ENCODE data around the gene LYPD6B. TPM values are rescaled to one million over a fixed set of nuclear protein-coding genes. Genes with fewer than 3 reads are reported as not detected.

LYPD6B gene
- polyA plus RNA-seq, 3 donors from 2014 or later, result not detected

- Mint-ChIP-seq H3K27me3 (ENCODE audit: low read depth in 3 of 3) (peaks cover 0 to 8% (median 0%) of the 10 kb centered on the region in 3 donors), H3K4me3 (no peak overlapping the region), H3K27ac (no peak overlapping the region), H3K9me3 (peaks cover 0 to 4% (median 0%) of the 10 kb centered on the region in 6 donors), H3K4me1 (no peaks in the 10 kb centered on the region), H3K36me3 (no peaks in the 10 kb centered on the region)
- no peak for DNase-seq
These were observed 24.7 kb downstream of the LYPD6B start for GRCh38 chr2:149063177-149063576.

DNA sequence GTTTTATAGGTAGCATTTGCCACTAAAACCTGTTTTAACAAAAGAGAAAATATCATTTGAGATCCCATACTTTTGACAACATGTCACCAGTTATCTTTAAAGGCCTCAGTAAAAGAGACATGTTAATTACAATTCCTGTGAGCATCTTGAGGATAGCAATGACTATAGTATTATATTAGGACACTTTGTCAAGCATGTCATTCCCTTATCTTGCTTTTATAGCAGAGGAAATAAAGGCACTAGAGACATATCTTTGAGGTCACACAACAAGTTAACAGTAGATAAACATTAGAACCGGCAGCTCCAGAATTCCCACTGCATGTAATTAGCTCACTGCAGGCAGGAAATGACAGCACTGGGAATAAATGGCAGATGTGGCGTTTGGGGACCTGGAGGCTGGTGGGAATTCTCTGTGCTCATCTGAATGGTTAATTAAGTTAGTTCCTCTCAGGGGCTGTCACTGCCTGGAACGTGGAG is 25.9 kb downstream of the LYPD6B start:
- Mint-ChIP-seq H3K4me1 (peaks cover 0 to 5% of the 10 kb centered on the region in 2 donors), H3K27ac (no peak overlapping the region), H3K27me3 (ENCODE audit: low read depth in 3 of 3) (peaks cover 0 to 12% (median 0%) of the 10 kb centered on the region in 3 donors), H3K9me3 (peaks cover 0 to 2% (median 0%) of the 10 kb centered on the region in 6 donors), H3K36me3 (no peaks in the 10 kb centered on the region), H3K4me3 (no peak overlapping the region)
- DNase-seq, result no peak

- no peaks in the 10 kb centered on the region for H3K36me3 Mint-ChIP-seq
These were observed 26.5 kb downstream of the LYPD6B start for GRCh38 chr2:149064856-149065630.

GRCh38 chr2:149068225-149068995 is 29.9 kb downstream of the LYPD6B start:
- Mint-ChIP-seq H3K4me3 (no peak overlapping the region), H3K36me3 (no peaks in the 10 kb centered on the region), H3K9me3 (peaks cover 0 to 4% (median 0%) of the 10 kb centered on the region in 6 donors), H3K4me1 (peaks cover 0 to 11% of the 10 kb centered on the region in 2 donors), H3K27ac (no peak overlapping the region), H3K27me3 (ENCODE audit: low read depth in 3 of 3) (peaks cover 0 to 12% (median 3%) of the 10 kb centered on the region in 3 donors)
- DNase-seq, result no peak

More at GRCh38 chr2:149064856-149065630, 26.5 kb downstream of the LYPD6B start:
- no peak overlapping the region for H3K27ac Mint-ChIP-seq
- peaks cover 0 to 11% of the 10 kb centered on the region in 2 donors for H3K4me1 Mint-ChIP-seq
- peaks cover 0 to 12% (median 0%) of the 10 kb centered on the region in 3 donors for H3K27me3 Mint-ChIP-seq (ENCODE audit: low read depth in 3 of 3)
- peaks cover 0 to 3% (median 0%) of the 10 kb centered on the region in 6 donors for H3K9me3 Mint-ChIP-seq
- no peak for DNase-seq
- no peak overlapping the region for H3K4me3 Mint-ChIP-seq

DNA sequence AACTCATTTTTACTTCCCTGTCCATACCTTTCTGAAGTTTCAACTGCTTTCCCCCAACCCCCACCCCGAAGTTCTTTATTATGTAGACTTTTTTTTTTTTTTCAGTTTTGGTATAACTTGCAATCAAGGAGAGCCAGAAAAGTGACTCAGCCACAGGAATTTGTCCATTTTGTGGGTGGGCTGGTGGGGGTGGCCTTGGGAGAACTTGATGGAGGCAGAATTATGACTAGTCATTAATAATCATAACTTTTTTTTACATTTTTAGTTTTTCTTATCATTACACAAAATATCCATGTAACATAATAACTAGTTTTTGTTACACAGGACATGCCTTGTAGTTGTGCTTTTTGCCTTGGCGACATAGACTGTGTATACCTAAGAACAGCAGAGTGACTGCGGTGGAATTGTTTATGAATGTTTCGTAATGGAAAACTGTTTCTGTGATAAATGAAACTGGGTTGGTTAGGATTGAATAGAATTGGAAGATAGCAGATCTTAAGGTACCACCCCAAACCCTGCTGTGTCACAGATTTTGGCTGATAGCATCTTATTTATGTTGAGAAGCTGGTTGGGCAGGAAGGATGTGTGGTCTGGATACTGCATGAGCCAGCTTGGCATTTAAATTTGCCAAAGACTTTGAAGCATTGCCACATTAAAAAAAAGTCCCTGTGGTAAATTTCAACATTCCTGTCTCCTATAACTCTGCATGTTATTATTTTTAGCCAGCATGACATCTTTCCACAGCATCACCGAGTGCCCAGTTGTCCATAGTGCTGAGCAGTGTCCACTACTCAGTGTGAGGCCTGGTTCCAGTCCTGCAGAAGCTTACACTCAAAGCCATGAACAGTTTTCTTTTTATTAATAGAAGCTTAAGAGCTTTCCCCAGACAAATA is 30.7 kb downstream of the LYPD6B start:
- peaks cover 0 to 12% (median 3%) of the 10 kb centered on the region in 3 donors for H3K27me3 Mint-ChIP-seq (ENCODE audit: low read depth in 3 of 3)
- no peak overlapping the region for H3K4me3 Mint-ChIP-seq
- H3K27ac Mint-ChIP-seq, result no peak overlapping the region
- peaks cover 0 to 4% (median 0%) of the 10 kb centered on the region in 6 donors for H3K9me3 Mint-ChIP-seq
- DNase-seq, result no peak
- H3K4me1 Mint-ChIP-seq, result peaks cover 0 to 11% of the 10 kb centered on the region in 2 donors
- no peaks in the 10 kb centered on the region for H3K36me3 Mint-ChIP-seq

- Mint-ChIP-seq H3K4me1 (peaks cover 0 to 11% of the 10 kb centered on the region in 2 donors), H3K4me3 (no peak overlapping the region), H3K36me3 (no peaks in the 10 kb centered on the region), H3K27ac (no peak overlapping the region), H3K27me3 (ENCODE audit: low read depth in 3 of 3) (peaks cover 0 to 6% (median 4%) of the 10 kb centered on the region in 3 donors), H3K9me3 (peaks cover 0 to 4% (median 0%) of the 10 kb centered on the region in 6 donors)
- DNase-seq, result no peak
These were observed 32.3 kb downstream of the LYPD6B start for GRCh38 chr2:149070681-149071320.

DNA sequence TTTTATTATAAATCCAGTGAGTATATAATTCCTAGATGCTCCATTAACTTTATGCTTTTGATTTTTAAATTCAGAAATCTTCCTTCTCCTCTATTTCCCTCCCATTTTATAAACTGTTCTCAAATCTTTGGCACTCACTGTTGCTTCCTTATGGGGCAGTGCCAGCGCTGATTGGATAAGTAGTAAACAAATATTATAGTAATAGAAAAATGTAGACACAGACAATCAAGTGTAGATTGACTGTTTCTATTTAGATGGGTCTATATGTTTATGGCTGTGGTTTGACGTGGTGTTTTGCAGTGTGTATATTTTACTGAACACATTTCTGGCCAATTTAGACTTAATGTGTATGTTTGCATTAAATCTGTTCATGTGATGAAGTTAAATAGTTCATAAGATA is 36.6 kb downstream of the LYPD6B start:
- no peak overlapping the region for H3K27ac Mint-ChIP-seq
- peaks cover 0 to 5% (median 0%) of the 10 kb centered on the region in 3 donors for H3K27me3 Mint-ChIP-seq (ENCODE audit: low read depth in 3 of 3)
- no peaks in the 10 kb centered on the region for H3K4me1 Mint-ChIP-seq
- DNase-seq, result no peak
- H3K36me3 Mint-ChIP-seq, result no peaks in the 10 kb centered on the region
- peaks cover 0 to 2% (median 0%) of the 10 kb centered on the region in 6 donors for H3K9me3 Mint-ChIP-seq
- H3K4me3 Mint-ChIP-seq, result no peak overlapping the region

DNA sequence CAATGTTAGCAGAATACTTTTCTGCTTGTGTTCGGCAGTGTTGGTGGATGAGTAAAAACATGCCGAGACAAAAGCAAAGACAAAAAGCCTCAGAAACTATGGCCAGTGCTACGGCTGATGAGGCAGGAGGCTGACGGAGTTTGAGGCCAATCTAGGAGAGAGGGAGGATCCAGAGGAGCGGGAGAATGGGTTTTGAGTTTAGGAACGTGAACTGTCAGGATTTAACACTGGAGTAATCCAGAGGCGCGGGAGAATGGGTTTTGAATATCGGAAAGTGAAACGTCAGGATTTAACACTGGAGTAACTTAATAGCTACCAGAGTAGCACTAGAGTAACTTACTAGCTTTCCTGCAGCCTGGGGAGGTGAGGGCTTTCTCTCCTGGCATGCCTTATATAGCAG is 37.4 kb downstream of the LYPD6B start:
- Mint-ChIP-seq H3K27me3 (ENCODE audit: low read depth in 3 of 3) (peaks cover 0 to 5% (median under 1%) of the 10 kb centered on the region in 3 donors), H3K4me3 (no peak overlapping the region), H3K4me1 (no peaks in the 10 kb centered on the region), H3K36me3 (no peaks in the 10 kb centered on the region), H3K27ac (no peak overlapping the region), H3K9me3 (peaks cover 0 to 2% (median 0%) of the 10 kb centered on the region in 6 donors)
- DNase-seq, result no peak

- Mint-ChIP-seq H3K9me3 (peaks cover 0 to 2% (median 0%) of the 10 kb centered on the region in 6 donors), H3K27me3 (ENCODE audit: low read depth in 3 of 3) (peaks cover 0 to 2% (median 2%) of the 10 kb centered on the region in 3 donors), H3K4me1 (no peaks in the 10 kb centered on the region), H3K27ac (no peak overlapping the region), H3K36me3 (no peaks in the 10 kb centered on the region), H3K4me3 (no peak overlapping the region)
- no peak for DNase-seq
These were observed 38.4 kb downstream of the LYPD6B start for GRCh38 chr2:149076863-149077412.

DNA sequence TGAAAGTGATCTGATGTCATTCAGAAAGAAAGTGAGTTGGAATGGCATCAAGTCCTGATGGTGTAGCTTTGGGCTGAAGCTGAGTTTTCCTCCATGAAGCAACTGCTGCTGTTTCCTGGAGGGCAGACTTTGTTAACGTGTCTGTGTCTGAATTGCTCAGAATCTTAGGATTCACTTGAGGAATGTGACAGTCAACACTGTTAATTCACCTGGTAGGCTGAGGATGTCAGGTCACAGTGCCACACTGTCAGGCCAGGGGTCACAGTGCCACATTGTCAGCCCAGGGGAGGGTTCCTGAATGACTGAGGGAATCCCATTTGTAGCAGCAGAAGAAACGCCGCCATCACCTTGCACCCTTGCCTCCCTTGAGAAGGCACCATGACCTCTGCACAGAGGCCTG is 39.4 kb downstream of the LYPD6B start:
- no peaks in the 10 kb centered on the region for H3K4me1 Mint-ChIP-seq
- H3K27ac Mint-ChIP-seq, result no peak overlapping the region
- DNase-seq, result no peak
- H3K9me3 Mint-ChIP-seq, result no peaks in the 10 kb centered on the region
- no peak overlapping the region for H3K4me3 Mint-ChIP-seq
- no peaks in the 10 kb centered on the region for H3K36me3 Mint-ChIP-seq
- H3K27me3 Mint-ChIP-seq (ENCODE audit: low read depth in 3 of 3), result peaks cover 0 to 2% (median 2%) of the 10 kb centered on the region in 3 donors

DNA sequence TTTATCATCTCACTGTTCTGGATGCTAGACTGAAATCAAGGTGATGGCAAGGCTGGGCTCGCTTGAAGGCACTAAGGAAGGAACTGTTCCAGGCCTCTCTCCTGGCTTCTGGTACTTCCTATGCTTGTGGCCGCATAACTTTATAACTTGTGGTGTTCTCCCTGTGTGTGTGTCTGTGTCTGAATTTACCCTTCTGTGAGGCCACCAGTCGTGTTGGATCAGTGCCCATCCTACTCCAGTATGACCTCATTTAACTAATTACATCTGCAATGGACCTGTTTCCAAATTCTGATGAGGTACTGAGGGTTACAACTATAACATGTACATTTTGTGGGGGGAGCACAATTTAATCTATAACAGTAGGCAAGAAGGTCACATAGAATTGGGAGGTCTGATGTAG is 41.6 kb downstream of the LYPD6B start:
- no peaks in the 10 kb centered on the region for H3K36me3 Mint-ChIP-seq
- H3K27me3 Mint-ChIP-seq (ENCODE audit: low read depth in 3 of 3), result peaks cover 0 to 3% (median 2%) of the 10 kb centered on the region in 3 donors
- no peak overlapping the region for H3K27ac Mint-ChIP-seq
- H3K4me1 Mint-ChIP-seq, result no peaks in the 10 kb centered on the region
- no peak overlapping the region for H3K4me3 Mint-ChIP-seq
- DNase-seq, result no peak
- no peaks in the 10 kb centered on the region for H3K9me3 Mint-ChIP-seq

GRCh38 chr2:149080971-149081370 is 42.5 kb downstream of the LYPD6B start:
- H3K36me3 Mint-ChIP-seq, result no peaks in the 10 kb centered on the region
- H3K27me3 Mint-ChIP-seq (ENCODE audit: low read depth in 3 of 3), result peaks cover 0 to 2% (median 1%) of the 10 kb centered on the region in 3 donors
- H3K9me3 Mint-ChIP-seq, result no peaks in the 10 kb centered on the region
- H3K4me1 Mint-ChIP-seq, result no peaks in the 10 kb centered on the region
- no peak for DNase-seq
- H3K27ac Mint-ChIP-seq, result no peak overlapping the region
- H3K4me3 Mint-ChIP-seq, result no peak overlapping the region
